GM10847 (cell line): ENCODE measurements around the gene ZCWPW1.

Experiments used
- POLR2A ChIP-seq: IDR thresholded peaks from 2 replicates; pipeline ENCODE4 v1.6.1; 2011; ENCODE audit not compliant: insufficient read length; ENCODE audit errors: extremely low read depth

Gene ZCWPW1

GRCh38 chr7:100466653-100467605 lies 38.4 kb upstream of the ZCWPW1 start:
- TF ChIP-seq POLR2A, result no peak

GRCh38 chr7:100465702-100466311 lies 37.3 kb upstream of the ZCWPW1 start:
- no peak for TF ChIP-seq POLR2A

GRCh38 chr7:100465299-100465698 lies 36.8 kb upstream of the ZCWPW1 start:
- no peak for TF ChIP-seq POLR2A

DNA sequence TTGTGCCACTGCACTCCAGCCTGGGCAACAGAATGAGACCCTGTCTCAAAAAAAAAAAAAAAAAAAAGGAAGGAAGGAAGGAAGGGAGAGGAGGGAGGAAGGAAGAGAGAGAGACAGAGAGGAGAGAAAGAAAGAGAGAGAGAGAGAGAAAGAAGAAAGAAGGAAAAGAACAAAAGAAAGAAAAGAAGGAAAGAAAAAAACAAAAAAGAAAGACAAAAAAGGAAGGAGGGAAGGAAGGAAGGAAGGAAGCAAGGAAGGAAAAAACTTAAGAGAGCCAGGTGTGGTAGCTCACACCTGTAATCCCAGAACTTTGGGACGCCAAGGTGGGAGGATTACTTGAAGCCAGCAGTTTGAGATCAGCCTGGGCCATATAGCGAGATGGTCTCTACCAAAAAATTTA lies 36.3 kb upstream of the ZCWPW1 start:
- TF ChIP-seq POLR2A, result no peak

DNA sequence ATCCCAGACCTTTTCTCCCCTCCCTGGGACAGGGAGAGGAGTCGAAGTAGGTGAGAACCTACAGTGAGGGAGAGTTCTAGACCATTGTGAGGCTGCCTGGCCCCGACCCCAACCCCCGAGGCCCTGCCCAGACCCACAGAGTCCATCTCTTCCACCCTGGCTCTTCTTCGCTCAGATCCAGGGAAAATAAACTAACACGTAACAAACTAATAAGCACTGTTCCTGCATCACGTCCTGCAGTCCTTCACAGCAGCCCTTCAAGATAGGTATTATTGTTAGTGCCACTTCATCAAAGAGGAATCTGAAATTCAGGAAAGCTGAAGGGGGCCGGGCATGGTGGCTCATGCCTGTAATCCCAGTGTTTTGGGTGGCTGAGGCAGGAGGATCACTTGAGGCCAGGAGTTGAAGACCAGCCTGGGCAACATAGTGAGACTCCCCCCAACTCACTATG lies 35.7 kb upstream of the ZCWPW1 start, which contains the start of gene SPACDR:
Gene SPACDR (minus strand): TSS at position 51 of the 451 bp plus-strand sequence. CDS start 235 bp downstream, outside the sequence.
- TF ChIP-seq POLR2A, result no peak

GRCh38 chr7:100457033-100457432 lies 28.5 kb upstream of the ZCWPW1 start:
- TF ChIP-seq POLR2A, result no peak

GRCh38 chr7:100456562-100456961 lies 28.1 kb upstream of the ZCWPW1 start:
- TF ChIP-seq POLR2A, result no peak

- no peak for TF ChIP-seq POLR2A
Measured at GRCh38 chr7:100455206-100455605, 26.7 kb upstream of the ZCWPW1 start.

GRCh38 chr7:100452513-100452912 lies 24.0 kb upstream of the ZCWPW1 start:
- no peak for TF ChIP-seq POLR2A

- no peak for TF ChIP-seq POLR2A
Measured at GRCh38 chr7:100449190-100449795, 20.8 kb upstream of the ZCWPW1 start.

GRCh38 chr7:100446040-100446439 lies 17.5 kb upstream of the ZCWPW1 start:
- no peak for TF ChIP-seq POLR2A

GRCh38 chr7:100444311-100445278 lies 16.1 kb upstream of the ZCWPW1 start:
- TF ChIP-seq POLR2A, result no peak

- TF ChIP-seq POLR2A, result no peak
Measured at GRCh38 chr7:100443096-100443840, 14.8 kb upstream of the ZCWPW1 start.
